GM06990 (cell line): ENCODE data around the gene FAM72C.
"Not testable (repeated sequence)": the region's sequence is repeated elsewhere in the genome, so short reads cannot be mapped to it uniquely, and the experiment has no call there.

ENCODE experiments used
- DNase-seq: peaks from one replicate; pipeline ENCODE4 v3.0.0-alpha.2; 2011; ENCODE audit not compliant: insufficient read length; ENCODE audit errors: extremely low read depth
- H3K27me3 ChIP-seq: replicated peaks from 2 replicates; pipeline ENCODE4 v1.6.0; 2011; ENCODE audit warnings: low read length; ENCODE audit not compliant: control insufficient read depth, insufficient read depth
- H3K36me3 ChIP-seq: 2 replicates; pipeline ENCODE4 v1.5.1; 2011; ENCODE audit warnings: low read length; ENCODE audit not compliant: control insufficient read depth, insufficient read depth
- H3K4me3 ChIP-seq: replicated peaks from 2 replicates; pipeline ENCODE4 v1.5.1; 2011; ENCODE audit warnings: low read depth, mild to moderate bottlenecking, control low read depth, low read length

Gene FAM72C

DNA sequence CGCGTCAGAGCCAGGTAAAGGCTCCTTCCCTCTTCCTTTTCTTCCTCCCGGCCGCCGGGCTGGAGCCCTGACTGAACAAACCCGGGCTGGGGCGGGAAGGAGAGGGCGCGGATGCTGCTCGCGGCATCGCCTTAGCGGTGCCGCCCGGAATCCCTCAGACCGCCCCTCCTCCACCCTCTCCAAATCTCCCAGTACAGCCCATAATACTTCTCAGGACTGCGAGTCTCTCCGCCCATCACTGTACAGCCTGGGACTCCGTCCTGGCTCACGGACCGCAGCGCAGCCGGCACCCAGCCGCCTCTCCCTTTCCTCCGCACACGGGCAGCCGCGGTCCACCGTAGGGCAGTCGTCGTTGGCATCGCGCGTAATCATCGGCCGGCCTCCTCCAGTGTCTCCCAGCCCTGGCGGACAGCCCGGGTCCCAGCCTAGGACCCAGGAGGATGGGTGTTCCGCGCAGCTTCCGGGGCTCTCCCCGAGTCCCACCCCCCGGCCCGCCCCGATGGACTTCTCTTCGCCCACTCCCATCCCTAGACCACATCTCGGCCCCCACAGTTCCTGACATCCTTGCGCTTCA, 1.1 kb upstream of the FAM72C start:
- not testable (repeated sequence) for H3K36me3 ChIP-seq, H3K27me3 ChIP-seq, H3K4me3 ChIP-seq, DNase-seq

DNA sequence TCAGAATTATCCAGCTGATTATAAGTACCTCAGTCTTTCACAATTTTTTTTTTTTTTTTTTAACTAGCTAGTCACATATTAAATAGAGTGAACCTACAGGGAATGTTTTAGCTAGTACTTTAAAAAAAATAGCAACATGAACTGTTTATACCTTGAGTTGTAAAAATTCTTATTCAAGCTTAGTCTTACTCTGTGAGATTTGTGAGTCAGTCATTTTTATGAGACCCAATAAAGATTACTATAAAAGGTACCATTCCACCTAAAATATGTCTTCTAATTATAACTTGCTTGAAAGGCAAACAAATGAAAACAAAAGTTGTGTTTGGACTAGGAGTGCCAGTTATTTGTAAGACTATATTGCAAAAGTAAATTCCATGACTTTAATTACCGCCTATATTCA, 5.9 kb downstream of the FAM72C start:
- H3K36me3 ChIP-seq, H3K4me3 ChIP-seq, H3K27me3 ChIP-seq, DNase-seq: not testable (repeated sequence)

DNA sequence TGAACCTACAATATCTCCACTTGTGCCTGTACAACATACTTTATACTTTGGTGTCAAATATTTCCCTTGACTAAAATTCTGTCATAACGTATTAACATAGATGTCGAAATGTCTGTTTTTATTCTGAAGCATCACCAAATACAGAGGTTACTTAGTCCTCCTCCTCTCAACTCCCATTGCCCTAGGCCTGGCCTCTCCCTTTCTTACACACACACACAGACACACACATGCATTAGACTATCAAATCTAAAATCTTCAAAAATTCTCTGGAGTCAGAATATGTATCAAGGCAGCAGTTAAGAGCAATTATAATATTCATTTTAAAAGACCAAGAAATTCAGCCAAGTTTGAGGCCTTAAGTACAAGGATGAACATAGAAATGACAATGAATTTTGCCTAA, 7.5 kb downstream of the FAM72C start:
- not testable (repeated sequence) for H3K36me3 ChIP-seq, DNase-seq, H3K27me3 ChIP-seq, H3K4me3 ChIP-seq

DNA sequence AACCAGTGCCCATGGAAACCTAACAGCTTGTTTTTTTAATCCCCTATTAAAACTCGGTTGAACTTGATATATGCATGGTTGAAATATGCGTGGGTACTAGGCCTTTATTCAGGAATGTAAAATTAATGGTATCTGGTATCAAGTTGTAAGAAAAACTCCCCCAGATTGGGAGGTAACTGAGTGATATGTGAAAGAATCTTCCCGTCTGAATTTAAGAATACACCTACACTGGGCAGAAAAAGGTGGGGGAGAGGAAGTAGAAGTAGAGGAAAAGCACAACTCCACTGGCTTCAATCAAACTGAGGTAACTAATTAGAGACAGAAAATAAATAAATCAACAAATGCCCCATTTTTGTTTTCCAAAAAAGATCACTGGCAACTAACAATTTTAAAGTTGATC, 15.9 kb downstream of the FAM72C start:
- H3K36me3 ChIP-seq, DNase-seq, H3K27me3 ChIP-seq, H3K4me3 ChIP-seq: not testable (repeated sequence)

DNA sequence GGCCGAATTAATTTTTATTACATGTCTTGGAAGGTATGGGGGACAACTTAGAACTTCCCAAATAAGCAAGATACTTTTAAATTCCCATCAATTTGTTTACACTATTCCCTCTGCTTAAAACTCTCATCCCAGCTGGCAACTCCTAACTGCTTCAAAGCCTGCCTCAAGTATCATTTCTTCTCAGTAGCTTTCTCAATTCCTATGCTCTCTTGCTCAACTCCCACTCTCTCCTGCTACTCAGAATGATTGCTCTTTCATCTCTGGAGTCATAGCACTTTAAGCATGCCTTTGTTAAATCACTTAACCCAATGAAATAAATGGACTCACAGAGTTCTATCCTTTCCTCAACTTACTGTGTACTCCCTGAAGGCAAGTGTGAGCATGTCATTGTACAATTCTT, 18.9 kb downstream of the FAM72C start:
- not testable (repeated sequence) for H3K4me3 ChIP-seq, H3K27me3 ChIP-seq, DNase-seq, H3K36me3 ChIP-seq

DNA sequence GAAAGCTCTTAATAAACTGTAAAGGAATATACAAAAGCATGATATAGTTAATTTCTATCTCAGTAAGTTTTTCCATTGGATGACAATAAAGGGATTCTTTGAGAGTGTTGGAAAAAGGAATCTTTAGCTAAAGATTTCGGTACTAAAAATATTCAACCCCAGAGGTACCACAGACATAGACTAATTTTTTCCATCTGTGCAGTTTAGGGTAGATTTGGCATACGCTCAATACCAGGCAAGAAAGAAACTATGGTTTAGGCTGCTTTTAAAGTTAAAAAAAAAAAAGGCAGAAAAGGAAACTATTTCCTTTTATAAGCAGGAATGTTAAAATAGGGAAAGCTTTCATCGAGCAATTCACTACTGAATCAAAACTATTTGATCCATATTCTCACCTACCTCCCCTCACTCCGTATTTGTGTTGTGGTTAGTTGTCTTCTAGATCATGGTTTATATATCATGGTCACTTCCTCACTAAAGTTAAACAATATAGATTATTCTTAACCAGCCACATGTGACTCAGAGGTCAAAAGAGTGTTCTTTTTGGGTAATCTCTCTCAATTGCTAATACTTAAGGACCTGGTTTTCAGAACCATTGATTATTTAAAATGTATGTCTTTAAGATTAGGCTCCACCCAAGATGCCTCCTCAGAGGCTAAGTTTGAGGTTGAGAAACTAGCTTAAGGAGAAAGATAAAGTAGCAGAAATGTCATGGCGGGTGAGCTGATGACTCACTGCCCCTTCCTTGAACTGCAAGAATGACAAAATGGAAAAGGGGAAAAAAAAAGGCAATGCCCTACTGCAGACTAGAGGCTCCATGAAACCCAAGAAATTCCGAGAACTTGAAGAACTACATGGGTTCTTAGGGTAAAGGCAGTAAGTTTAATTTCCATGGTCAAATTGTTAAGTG, 20.0 kb downstream of the FAM72C start:
- H3K36me3 ChIP-seq, DNase-seq, H3K4me3 ChIP-seq, H3K27me3 ChIP-seq: not testable (repeated sequence)

DNA sequence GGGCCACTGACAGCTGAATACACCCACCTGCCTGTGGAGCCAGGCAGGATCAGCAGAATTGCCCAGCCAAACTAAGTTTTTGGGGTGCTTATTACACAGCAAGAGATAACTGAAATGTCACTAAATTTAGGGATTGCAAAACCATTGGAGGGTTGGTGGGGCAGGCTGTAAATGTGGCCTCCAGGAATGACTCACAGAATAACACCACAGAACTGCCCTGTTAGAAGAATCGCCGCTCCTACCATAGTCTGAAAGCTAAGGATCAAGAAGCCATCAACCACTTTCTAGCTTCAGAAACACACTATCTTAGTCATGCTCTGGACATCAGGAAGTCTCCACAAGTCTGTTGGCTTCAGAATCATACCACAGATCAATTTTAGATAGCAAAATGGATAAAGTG, 24.0 kb downstream of the FAM72C start:
- not testable (repeated sequence) for H3K36me3 ChIP-seq, H3K4me3 ChIP-seq, DNase-seq, H3K27me3 ChIP-seq

DNA sequence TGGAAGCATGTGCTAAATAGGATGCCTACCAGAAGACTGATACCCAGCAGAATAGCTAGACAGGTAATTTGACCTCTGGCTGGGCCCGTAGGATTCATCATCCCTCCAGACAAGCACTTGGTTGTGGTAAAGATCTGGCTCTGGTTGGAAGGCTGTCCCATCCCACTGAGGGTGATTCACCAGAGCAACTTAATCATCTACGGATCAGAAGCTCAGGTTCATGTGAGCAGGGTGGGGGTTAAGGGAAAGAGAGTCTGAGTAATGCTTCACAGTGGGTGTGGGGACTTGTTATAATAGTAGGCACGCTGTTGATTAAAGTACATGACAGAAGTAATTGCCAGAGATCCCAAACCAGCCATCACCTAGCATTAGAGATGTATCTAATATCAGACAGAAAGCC, 26.5 kb downstream of the FAM72C start:
- H3K4me3 ChIP-seq, H3K27me3 ChIP-seq, DNase-seq: not testable (repeated sequence)

DNA sequence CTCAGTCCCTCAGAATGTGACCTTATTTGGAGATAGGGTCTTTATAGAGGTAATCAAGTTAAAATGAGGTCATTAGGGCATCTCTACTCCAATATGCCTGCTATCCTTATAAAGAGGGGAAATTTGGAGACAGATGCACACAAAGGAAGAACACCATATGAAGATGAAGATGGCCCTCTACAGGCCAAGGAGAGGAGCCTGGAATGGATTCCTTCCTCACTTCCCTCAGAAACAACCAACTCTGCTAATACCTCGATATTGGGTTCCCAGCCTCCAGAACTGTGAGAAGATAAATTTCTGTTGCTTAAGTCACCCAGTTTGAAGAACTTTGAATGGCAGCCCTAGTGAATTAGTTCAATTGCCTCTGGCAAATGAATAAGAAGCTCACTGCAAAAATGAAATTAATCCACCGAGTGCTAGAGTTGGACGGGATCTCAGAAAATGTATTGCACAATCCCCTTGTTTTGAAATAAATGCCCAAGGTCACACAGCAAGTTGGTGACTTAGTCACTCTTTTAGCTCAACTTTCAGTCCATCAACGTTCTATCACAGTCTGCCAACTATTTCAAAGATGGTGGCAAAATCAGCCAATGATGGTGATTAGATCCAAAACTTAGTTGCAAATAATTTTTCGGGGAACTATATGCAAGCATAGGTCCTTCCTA, 27.1 kb downstream of the FAM72C start:
- H3K4me3 ChIP-seq, H3K27me3 ChIP-seq, DNase-seq, H3K36me3 ChIP-seq: not testable (repeated sequence)

More for the DNA sequence above, 26.5 kb downstream of the FAM72C start:
- not testable (repeated sequence) for H3K36me3 ChIP-seq

DNA sequence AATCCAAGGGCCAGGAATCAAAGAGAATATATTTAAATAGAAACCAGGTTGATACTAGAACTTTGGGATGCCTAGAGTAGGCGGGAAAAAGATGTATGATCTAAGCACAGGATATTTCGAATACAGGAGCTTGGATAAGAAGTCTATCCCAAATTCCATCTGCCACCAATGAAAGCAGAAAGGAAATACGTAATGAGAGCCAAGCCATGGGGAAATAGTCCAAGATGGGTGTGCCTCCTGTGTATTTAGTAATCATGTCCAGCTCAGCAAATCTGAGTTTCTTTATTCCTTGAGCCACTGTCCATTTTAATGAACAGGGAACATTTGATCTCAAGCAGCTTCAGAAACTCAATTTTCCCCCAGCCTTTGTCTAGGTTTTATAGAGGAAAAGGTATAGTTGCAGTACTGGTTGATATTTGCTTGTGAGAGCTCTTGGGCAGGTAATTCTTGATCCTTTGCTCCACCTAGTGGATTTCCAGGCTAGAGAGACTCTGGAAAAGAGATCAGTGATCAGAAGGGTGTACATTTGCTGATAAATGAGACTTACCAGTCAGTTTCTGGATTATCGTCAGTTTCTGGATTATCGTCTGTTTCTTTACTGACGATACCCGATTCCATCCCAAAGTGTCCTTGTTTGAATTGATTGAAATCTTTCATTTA, 28.3 kb downstream of the FAM72C start:
- not testable (repeated sequence) for H3K36me3 ChIP-seq, H3K27me3 ChIP-seq, DNase-seq, H3K4me3 ChIP-seq

DNA sequence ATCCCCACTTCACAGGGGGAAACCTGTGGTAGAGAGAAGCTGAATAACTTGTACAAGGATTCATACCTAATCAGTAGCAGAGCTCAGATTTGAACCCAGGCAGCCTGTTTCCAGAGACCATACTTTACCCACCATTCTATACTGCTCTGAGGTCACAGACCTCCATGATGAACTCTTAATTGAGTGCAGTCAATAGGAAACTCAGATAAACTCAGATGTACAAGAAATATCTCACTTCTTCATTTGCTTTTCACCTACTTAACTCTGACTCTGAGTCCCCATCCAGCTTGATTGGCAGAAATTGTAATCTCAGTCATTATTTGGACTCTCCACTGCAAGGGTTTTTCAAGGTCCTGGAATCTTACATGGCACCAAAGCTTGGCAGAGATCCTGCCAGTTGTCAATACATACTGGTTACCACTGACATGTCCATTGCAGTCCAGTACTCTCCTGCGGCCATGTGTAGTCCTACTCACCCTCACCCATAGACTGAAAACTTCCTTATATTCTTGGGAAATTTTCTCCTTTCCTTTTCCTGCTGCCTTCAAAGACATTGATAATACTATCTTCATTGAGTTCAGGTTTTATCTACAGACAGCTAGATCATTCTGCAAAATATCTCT, 29.4 kb downstream of the FAM72C start:
- not testable (repeated sequence) for H3K4me3 ChIP-seq, H3K36me3 ChIP-seq, H3K27me3 ChIP-seq, DNase-seq

DNA sequence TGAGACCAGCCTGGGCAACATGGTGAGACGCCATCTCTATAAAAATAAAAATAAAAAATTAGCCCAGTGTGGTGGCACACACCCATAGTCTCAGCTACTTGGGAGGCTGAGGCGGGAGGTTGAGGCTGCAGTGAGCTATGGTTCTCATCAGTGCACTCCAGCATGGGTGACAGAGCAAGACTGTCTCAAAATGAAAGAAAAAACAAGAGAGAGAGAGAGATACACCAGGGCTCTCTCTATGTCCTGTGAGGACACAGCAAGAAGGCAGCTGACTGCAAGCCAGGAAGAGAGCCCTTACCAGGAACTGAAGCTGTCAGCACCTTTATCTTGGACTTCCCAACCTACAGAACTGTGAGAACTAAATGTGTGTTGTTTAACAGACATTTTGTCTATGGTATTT, 32.1 kb downstream of the FAM72C start:
- not testable (repeated sequence) for H3K27me3 ChIP-seq, H3K4me3 ChIP-seq, H3K36me3 ChIP-seq, DNase-seq

DNA sequence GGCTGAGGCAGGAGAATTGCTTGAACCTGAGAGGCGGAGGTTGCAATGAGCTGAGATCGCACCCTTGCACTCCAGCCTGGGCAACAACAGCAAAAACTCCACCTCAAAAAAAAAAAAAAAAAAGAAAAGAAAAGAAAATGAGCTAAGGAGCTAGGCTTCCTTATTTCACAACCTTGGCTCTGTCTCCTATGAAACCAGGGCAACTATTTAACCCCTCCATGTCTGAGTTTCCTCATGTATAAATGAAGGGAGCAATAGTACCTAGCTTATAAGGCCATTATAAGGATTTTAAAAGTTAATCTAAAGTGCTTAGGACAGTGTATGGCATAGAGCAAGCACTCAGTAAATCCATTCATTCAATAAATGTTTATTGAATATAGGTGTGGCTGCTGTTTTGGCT, 32.9 kb downstream of the FAM72C start:
- H3K27me3 ChIP-seq, H3K4me3 ChIP-seq, DNase-seq, H3K36me3 ChIP-seq: not testable (repeated sequence)
